ENCODE results near the gene TSEN54.

TSEN54 gene

GRCh38 chr17:75504347-75505151, 11.8 kb upstream of the TSEN54 start:
- DNase-seq (ENCODE audit: low spot score), result peak; percentile 45

GRCh38 chr17:75505152-75505409, 11.2 kb upstream of the TSEN54 start:
- no peak for DNase-seq (ENCODE audit: low spot score)

- no peak for DNase-seq (ENCODE audit: low spot score)
These were observed 10.7 kb upstream of the TSEN54 start for GRCh38 chr17:75505640-75506039.

DNA sequence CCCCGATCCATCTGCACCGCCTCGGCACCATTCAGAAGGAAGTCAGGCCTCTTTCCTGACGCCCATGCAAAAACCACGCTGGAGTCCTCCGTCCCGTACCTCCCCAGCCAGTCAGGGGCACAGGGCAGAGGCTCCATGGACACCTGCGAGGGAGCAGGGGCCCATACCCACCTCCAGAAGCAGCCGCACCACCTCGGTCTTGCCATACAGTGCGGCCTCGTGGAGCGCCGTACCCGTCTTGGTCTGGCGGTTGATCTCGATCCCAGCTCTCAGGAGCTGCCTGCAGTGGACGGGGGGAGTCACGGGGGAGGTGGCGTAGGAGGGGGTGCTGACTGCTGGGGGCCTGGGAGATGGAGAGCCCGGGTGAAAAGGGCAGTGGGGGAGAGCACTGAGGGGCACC, 10.2 kb upstream of the TSEN54 start:
- no peak for DNase-seq (ENCODE audit: low spot score)

- no peak for DNase-seq (ENCODE audit: low spot score)
These were observed 9.4 kb upstream of the TSEN54 start for GRCh38 chr17:75506888-75507287.

GRCh38 chr17:75507733-75508719, 8.3 kb upstream of the TSEN54 start:
- no peak for DNase-seq (ENCODE audit: low spot score)

DNA sequence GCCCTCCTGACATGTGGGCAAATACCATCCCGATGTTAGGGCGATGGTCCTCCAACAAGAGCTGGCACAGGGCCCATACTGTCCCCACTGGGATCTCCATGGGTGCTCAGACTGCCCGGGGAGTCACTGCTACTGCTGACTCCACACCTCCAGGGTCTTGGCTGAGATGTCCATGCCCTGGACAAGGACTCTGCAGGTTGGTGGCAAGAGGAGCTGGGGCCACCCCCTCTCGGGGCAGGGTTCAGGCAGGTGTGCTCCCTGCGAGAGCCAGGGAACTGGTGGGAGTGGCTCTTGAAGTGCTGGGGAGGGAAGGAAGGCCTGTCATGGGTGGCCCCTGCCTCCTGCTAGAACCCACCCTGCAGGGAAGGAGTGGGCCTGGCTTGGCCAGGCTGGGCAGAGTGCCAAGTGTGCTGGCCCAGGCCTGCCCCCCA, 7.4 kb upstream of the TSEN54 start:
- DNase-seq (ENCODE audit: low spot score), result no peak

- no peak for DNase-seq (ENCODE audit: low spot score)
These were observed 6.6 kb upstream of the TSEN54 start for GRCh38 chr17:75509528-75510258.

- DNase-seq (ENCODE audit: low spot score), result no peak
These were observed 5.1 kb upstream of the TSEN54 start for GRCh38 chr17:75511270-75511609.

DNA sequence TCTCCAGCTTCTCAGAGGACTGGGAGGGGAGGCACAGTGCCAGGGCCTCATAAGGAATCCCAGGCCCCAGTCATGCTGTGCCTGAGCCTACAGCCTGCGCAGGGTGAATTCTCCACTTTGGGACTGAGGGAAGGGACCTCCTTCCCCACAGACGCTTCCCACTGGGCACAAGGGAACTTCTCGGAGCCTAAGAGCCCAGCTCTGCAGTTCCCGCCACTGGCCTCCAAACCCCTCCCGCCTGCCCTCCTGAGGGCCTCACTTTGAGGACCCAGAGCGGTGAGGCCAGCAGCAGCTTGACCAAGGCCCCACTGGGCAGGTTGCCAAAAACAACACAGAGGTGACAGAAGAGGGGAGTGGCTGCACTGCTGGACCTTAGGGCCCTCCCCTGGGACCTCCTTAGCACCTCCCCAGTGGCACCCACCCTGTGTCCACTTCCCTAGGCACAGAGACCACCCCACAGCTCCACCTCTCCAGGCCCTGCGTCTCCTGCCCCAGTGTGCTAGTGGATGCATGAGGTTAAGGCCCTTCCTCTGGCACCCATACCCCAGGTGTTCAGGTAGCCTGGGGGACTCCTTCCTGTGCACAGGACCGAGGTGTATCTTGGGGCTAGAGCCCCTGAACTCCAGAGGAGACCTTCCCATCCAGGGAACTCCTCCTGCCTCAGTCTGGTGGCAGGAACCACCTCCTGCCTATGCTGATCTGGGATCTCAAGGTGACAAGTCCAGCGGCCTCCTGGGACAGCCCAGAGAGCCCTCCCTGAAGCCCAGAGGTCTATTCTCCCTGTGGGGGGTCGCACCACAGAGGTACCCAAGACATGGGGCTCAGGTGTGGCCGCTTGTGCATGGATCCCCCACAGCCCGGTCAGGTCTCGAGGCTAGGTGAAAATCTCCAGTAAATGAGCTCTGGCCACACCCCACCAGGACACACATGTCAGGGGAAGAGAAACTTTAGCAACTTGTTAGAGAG, 4.4 kb upstream of the TSEN54 start:
- no peak for DNase-seq (ENCODE audit: low spot score)

DNA sequence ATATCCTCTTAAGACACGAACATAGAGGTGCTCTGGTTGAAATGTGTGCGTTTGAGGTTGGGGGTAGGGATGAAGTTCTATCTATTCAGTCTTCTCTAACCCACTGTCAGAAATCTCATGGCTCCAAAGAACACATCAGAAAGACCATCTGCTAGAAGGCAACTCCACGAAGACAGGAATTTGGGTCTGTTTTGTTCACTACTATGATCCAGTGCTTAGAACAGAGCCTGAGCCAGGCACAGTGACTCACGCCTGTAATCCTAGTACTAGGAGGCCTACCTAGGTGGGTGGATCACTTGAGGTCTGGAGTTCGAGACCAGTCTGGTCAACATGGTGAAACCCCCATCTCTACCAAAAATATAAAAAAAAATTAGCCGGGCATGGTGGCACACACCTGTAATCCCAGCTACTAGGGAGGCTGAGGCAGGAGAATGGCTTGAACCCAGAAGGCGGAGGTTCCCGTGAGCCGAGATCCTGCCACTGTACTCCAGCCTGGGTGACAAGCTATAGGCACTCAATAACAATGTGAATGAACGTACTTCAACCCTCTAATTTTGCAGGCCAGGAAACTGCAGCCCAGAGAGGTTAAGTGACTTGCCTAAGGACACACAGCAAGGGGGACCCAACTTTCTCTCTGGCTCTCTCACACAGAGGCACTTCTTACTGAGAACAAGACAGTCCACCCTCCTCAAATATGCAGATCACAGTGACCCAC, 3.2 kb upstream of the TSEN54 start:
- no peak for DNase-seq (ENCODE audit: low spot score)

DNA sequence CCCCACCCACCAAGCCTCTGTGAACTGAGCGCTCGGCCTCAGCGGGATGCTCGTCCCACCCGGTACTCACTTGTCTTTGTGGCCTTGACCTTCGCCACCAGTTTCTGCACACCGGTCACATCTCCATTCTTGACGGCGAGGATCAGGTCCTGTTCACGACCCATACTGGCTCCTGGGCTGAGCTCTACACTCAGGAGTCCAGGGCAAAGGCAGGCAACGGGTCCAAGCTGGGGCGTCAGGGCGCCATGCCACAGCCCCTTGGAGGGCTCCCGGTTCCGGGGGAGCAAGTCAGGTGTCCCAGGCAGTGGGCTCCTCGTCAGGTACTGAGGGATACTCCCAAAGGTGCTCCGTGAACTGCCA, 2.7 kb upstream of the TSEN54 start:
- no peak for DNase-seq (ENCODE audit: low spot score)

GRCh38 chr17:75514299-75514918, 1.9 kb upstream of the TSEN54 start:
- DNase-seq (ENCODE audit: low spot score), result no peak

- DNase-seq (ENCODE audit: low spot score), result no peak
These were observed 1.3 kb upstream of the TSEN54 start for GRCh38 chr17:75514919-75515495.

DNA sequence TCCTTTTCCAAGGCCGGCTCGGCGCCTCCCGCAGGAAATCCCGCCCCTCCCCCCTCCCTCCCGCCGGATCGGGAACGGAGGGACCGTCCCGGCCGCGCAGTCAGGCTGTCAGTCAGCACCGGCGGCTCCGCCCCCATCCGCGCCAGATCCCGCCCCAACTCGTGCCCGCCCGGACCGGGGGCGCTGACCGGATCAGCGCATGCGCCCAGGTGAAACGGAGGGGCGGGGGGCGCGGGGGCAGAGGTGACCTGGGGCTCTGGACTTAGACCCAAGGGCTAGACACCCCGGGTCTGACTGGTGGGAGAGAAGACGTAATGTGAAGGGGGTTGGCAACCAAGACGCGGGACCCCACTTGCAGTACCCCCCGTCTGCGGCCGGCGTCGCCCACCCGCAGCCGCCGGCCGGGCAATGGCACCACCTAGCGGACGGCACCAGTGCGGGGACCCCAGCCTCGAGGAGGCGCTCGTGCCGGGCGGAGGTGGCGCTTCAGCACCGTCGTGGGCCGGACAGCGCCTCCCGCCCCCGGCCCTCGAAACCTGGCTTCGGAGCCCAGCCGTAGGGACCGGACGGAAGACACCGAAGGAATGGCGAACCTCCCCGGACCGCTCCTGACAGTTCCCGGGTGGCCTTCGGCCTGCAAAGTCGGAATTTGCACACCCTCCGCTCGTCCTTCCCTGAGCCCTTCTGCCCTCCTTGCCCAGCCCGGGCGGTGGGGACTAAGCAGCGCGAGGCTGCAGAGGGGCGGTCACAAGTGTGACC, 653 bp upstream of the TSEN54 start, which contains the start of gene CASKIN2:
Gene CASKIN2, minus strand, starts transcription at position 42 of the 759 bp plus-strand sequence. CDS start 1,733 bp downstream, outside the sequence.
- peak; percentile 63 for DNase-seq (ENCODE audit: low spot score)

DNA sequence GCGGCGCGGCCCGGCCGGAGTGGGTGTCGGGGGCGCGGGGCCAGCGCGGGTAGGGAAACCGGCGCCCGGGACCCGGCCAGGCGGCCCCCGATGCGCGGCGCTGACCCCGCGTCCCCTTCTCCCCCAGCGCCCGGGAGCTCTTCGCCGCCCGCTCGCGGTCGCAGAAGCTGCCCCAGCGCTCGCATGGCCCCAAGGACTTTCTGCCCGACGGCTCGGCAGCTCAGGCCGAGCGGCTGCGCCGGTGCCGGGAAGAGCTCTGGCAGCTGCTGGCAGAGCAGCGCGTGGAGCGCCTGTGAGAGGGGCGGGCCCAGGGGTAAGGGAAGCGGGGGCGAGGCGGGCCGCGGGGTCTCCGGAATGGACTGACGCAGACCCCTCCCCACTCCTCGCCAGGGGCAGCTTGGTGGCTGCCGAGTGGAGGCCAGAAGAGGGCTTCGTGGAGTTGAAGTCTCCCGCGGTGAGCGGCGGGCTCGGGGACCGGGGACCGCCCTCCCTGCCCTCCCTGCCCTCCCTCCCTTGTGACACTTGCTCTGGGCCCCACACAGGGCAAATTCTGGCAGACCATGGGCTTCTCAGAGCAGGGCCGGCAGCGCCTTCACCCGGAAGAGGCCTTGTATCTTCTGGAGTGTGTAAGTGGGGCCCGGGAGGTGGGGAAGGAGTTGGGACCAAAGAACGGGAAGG, 430 bp downstream of the TSEN54 start:
- DNase-seq (ENCODE audit: low spot score), result no peak

GRCh38 chr17:75517297-75517865, 1.1 kb downstream of the TSEN54 start:
- peak; percentile 29 for DNase-seq (ENCODE audit: low spot score)

GRCh38 chr17:75518201-75518600, 1.9 kb downstream of the TSEN54 start:
- DNase-seq (ENCODE audit: low spot score), result peak; percentile 50
